Sigmoid colon (tissue), 7 donors: ENCODE measurements around the gene DUSP28. TPM values are rescaled to one million over a fixed set of nuclear protein-coding genes. Genes with fewer than 3 reads are reported as not detected.

Experiments used
- DNase-seq: peaks from one replicate; pipeline ENCODE4 v3.0.0-alpha.2; 2019
- H3K27ac ChIP-seq, 4 donors: fragments of 200-600 bp; sonication (generic); one replicate each; pipeline ENCODE4 v1.5.1; 2016 to 2019; ENCODE audit warnings: mild to moderate bottlenecking in 1 of 4
- H3K27me3 ChIP-seq, 3 donors: fragments of 200-600 bp; sonication (generic); one replicate each; pipeline ENCODE4 v1.5.1; 2019; ENCODE audit warnings: mild to moderate bottlenecking in 1 of 3
- H3K36me3 ChIP-seq, 4 donors: fragments of 200-600 bp; sonication (generic); one replicate each; pipeline ENCODE4 v1.5.1; 2016 to 2019
- H3K4me1 ChIP-seq, 4 donors: fragments of 200-600 bp; sonication (generic); one replicate each; pipeline ENCODE4 v1.5.1; 2017 to 2019
- H3K4me3 ChIP-seq, 4 donors: fragments of 200-600 bp; sonication (generic); one replicate each; pipeline ENCODE4 v1.5.1; 2017 to 2019; ENCODE audit warnings: mild to moderate bottlenecking in 2 of 4, moderate library complexity in 1 of 4
- H3K9me3 ChIP-seq, 4 donors: fragments of 200-600 bp in 3 of 4; sonication (generic) in 3 of 4; one replicate each; pipeline versions ENCODE4 v1.5.1 to v1.6.1; 2013 to 2019
- CTCF ChIP-seq, 4 experiments: fragments of 450-650 bp in 3 of 4; fragments of 200-600 bp in 1 of 4; IDR thresholded peaks; one replicate each; pipeline ENCODE4 v1.5.1; 2016 to 2019; ENCODE audit warnings: antibody characterized with exemption in 4 of 4, mild to moderate bottlenecking in 3 of 4, moderate library complexity in 2 of 4
- EP300 ChIP-seq, 4 donors: sonication (generic); formaldehyde crosslinking; IDR thresholded peaks; one replicate each; pipeline ENCODE4 v1.6.1; 2017; ENCODE audit warnings: antibody characterized with exemption in 4 of 4
- POLR2A ChIP-seq, 2 donors: fragments of 450-650 bp; IDR thresholded peaks; one replicate each; pipeline ENCODE4 v1.6.1; 2016; ENCODE audit warnings: antibody characterized with exemption in 2 of 2, mild to moderate bottlenecking in 2 of 2, moderate library complexity in 2 of 2
- POLR2AphosphoS5 ChIP-seq, 4 donors: sonication (generic); formaldehyde crosslinking; IDR thresholded peaks; one replicate each; pipeline ENCODE4 v1.6.1; 2017; ENCODE audit warnings: antibody characterized with exemption in 4 of 4
- WGBS, 2 donors: extraction: QIAGEN DNeasy Blood & Tissue Kit; methylation state at CpG; one replicate each; pipeline ENCODE4 v1.1.7; 2013; 5-methylcytosine and 5-hydroxymethylcytosine counted together
- intact Hi-C: fragments of 100-400 bp; cut with DNase I; formaldehyde crosslinking; loops from one replicate; pipeline ENCODE4 v1.15.1; 2023
- polyA plus RNA-seq, 3 donors: library from polyadenylated mRNA; stranded (reverse); fragments of 200-250 nt; gene quantifications; one replicate each; pipeline ENCODE4 v1.2.3, GENCODE V29; 2013
- total RNA-seq, 4 donors: library from RNA; depleted of rRNA; stranded (reverse); fragments of >200 nt; gene quantifications; one replicate each; pipeline ENCODE4 v1.1.0, GENCODE V29; 2016
- donor health status: healthy with polysubstance abuse.
- donor health status: Bipolar disorder and iron deficiency.
- donor health status: healthy.

Gene DUSP28
- total and polyA plus RNA-seq, 7 donors, result 4.6 to 10.2 (median 5.4) TPM

GRCh38 chr2:240581811-240582210 is 21.7 kb downstream of the DUSP28 start:
- H3K4me1 ChIP-seq, result peaks cover 0 to 41% (median 31%) of the 10 kb centered on the region in 4 donors
- 97% methylated on average over 5 of the region's 5 CpGs for WGBS, 2 donors
- TF ChIP-seq POLR2AphosphoS5 (IDR thresholded peaks at IDR 0.05) (no peak), EP300 (IDR thresholded peaks at IDR 0.05) (no peak), POLR2A (IDR thresholded peaks at IDR 0.05) (no peak), CTCF (IDR thresholded peaks at IDR 0.05) (no peak)
- H3K9me3 ChIP-seq, result no peaks in the 10 kb centered on the region
- H3K27me3 ChIP-seq, result no peaks in the 10 kb centered on the region
- no peak overlapping the region for H3K27ac ChIP-seq
- H3K36me3 ChIP-seq, result peaks cover 5 to 21% (median 13%) of the 10 kb centered on the region in 4 donors
- intact Hi-C loops, result no loop called here
- no peak for DNase-seq
- no peak overlapping the region for H3K4me3 ChIP-seq

- H3K4me1 ChIP-seq, result peaks cover 0 to 50% (median 38%) of the 10 kb centered on the region in 4 donors
Measured at GRCh38 chr2:240582781-240583180, 22.6 kb downstream of the DUSP28 start.

GRCh38 chr2:240583774-240584173 is 23.6 kb downstream of the DUSP28 start:
- WGBS, 2 donors, result 92% methylated on average over 4 of the region's 4 CpGs
- H3K9me3 ChIP-seq, result no peaks in the 10 kb centered on the region
- intact Hi-C loops, result no loop called here
- no peak overlapping the region for H3K27ac ChIP-seq
- H3K4me1 ChIP-seq, result peaks cover 0 to 60% (median 47%) of the 10 kb centered on the region in 4 donors
- H3K4me3 ChIP-seq, result no peak overlapping the region
- H3K27me3 ChIP-seq, result no peaks in the 10 kb centered on the region
- TF ChIP-seq EP300 (IDR thresholded peaks at IDR 0.05) (no peak), POLR2A (IDR thresholded peaks at IDR 0.05) (no peak), CTCF (IDR thresholded peaks at IDR 0.05) (no peak), POLR2AphosphoS5 (IDR thresholded peaks at IDR 0.05) (no peak)
- no peak for DNase-seq
- peaks cover 0 to 1% (median 0%) of the 10 kb centered on the region in 4 donors for H3K36me3 ChIP-seq

More at GRCh38 chr2:240582781-240583180, 22.6 kb downstream of the DUSP28 start:
- Histone ChIP-seq H3K9me3 (no peaks in the 10 kb centered on the region), H3K4me3 (no peak overlapping the region), H3K27ac (no peak overlapping the region), H3K27me3 (no peaks in the 10 kb centered on the region), H3K36me3 (peaks cover 0 to 11% (median 5%) of the 10 kb centered on the region in 4 donors)
- no peak for DNase-seq
- TF ChIP-seq EP300 (IDR thresholded peaks at IDR 0.05) (no peak), POLR2A (IDR thresholded peaks at IDR 0.05) (no peak), CTCF (IDR thresholded peaks at IDR 0.05) (no peak), POLR2AphosphoS5 (IDR thresholded peaks at IDR 0.05) (no peak)
- WGBS, 2 donors, result 90 to 92% methylated on average over 3 of the region's 3 CpGs
- intact Hi-C loops, result no loop called here

- Histone ChIP-seq H3K36me3 (peaks cover 0 to 5% (median 2%) of the 10 kb centered on the region in 4 donors), H3K9me3 (no peaks in the 10 kb centered on the region), H3K27ac (no peak overlapping the region), H3K4me3 (no peak overlapping the region), H3K27me3 (no peaks in the 10 kb centered on the region), H3K4me1 (peaks cover 0 to 55% (median 44%) of the 10 kb centered on the region in 4 donors)
- TF ChIP-seq CTCF (IDR thresholded peaks at IDR 0.05), result no peak
- TF ChIP-seq POLR2A (IDR thresholded peaks at IDR 0.05), result no peak
- TF ChIP-seq POLR2AphosphoS5 (IDR thresholded peaks at IDR 0.05), result no peak
- no peak for TF ChIP-seq EP300 (IDR thresholded peaks at IDR 0.05)
- WGBS, 2 donors, result 77 to 87% methylated on average over 4 of the region's 4 CpGs
- intact Hi-C loops, result no loop called here
- DNase-seq, result no peak
Measured at GRCh38 chr2:240584486-240585031, 24.4 kb downstream of the DUSP28 start.
